Measurements from ENCODE around the gene CBR3.

CBR3 gene

DNA sequence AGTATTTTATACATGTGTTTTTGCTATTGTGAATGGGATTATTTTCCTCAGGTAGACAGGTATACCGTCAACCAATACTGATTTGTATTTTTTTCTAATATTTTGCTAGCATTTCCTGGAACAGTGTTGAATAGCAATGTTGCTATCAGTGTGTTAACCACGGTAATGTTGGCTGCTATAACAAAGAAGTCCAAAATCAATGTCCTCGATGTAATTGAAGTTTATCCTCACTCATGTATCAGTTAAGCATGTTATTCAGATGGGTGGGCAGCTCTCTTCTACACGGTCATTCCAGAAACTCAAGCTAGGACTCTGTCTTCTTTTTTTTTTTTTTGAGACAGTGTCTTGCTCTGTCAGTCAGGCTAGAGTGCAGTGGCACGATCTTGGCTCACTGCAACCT is 46.1 kb downstream of the CBR3 start:
- no peak overlapping the region for H3K4me3 ChIP-seq
- no peak overlapping the region for H3K9ac ChIP-seq (ENCODE audit: insufficient read length)
- no peaks in the 10 kb centered on the region for H3K9me3 ChIP-seq (ENCODE audit: low read depth, low read length)
- no peak for DNase-seq (ENCODE audit: low read depth, low spot score)
- no peak overlapping the region for H3K27ac ChIP-seq
- TF ChIP-seq EZH2 (IDR thresholded peaks at IDR 0.05): no peak
- no peak for TF ChIP-seq FOXP2 (optimal IDR thresholded peaks at IDR 0.05; ENCODE audit: control extremely low read depth, extremely low read length, insufficient read depth)
- no peak for TF ChIP-seq POLR2AphosphoS5 (IDR thresholded peaks at IDR 0.05; ENCODE audit: borderline replicate concordance, low read depth, low read length)
- H3K36me3 ChIP-seq (ENCODE audit: insufficient read depth, low read length): no peaks in the 10 kb centered on the region

DNA sequence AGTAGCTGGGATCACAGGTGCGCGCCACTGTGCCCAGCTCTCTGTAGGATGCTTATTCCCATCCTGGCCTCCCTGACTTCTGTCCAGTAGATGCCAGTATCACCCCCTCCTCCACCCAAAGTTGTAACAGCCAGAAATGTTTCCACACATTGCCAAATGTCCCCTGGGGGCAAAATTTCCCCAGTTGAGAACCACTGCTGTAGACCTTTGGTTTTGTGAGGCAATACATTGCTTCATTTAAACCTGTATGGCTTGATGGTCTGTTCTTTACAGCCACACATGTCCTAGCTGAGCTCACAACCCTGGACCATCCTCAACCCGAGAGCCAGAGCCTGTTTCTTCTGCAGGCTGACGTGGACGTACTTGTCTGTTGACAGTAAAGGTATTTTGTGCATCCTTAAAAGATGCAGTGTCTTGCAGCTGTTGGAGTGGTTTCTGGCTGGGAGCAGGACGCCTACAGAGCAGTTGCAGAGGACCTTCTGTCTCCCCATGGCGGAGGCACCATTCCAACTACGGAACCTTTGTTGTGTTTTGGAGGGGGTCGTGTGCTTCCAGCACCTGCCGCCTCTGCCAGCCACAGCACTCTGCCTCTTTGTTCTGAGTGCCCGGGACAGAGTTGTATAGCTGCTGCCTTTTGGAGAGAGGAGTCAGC is 48.4 kb downstream of the CBR3 start:
- TF ChIP-seq EZH2 (IDR thresholded peaks at IDR 0.05): no peak
- TF ChIP-seq FOXP2 (optimal IDR thresholded peaks at IDR 0.05; ENCODE audit: control extremely low read depth, extremely low read length, insufficient read depth): no peak
- no peak for TF ChIP-seq POLR2AphosphoS5 (IDR thresholded peaks at IDR 0.05; ENCODE audit: borderline replicate concordance, low read depth, low read length)
- no peaks in the 10 kb centered on the region for H3K9me3 ChIP-seq (ENCODE audit: low read depth, low read length)
- no peak overlapping the region for H3K27ac ChIP-seq
- no peak overlapping the region for H3K4me3 ChIP-seq
- DNase-seq (ENCODE audit: low read depth, low spot score): no peak
- no peak overlapping the region for H3K9ac ChIP-seq (ENCODE audit: insufficient read length)
- H3K36me3 ChIP-seq (ENCODE audit: insufficient read depth, low read length): no peaks in the 10 kb centered on the region

DNA sequence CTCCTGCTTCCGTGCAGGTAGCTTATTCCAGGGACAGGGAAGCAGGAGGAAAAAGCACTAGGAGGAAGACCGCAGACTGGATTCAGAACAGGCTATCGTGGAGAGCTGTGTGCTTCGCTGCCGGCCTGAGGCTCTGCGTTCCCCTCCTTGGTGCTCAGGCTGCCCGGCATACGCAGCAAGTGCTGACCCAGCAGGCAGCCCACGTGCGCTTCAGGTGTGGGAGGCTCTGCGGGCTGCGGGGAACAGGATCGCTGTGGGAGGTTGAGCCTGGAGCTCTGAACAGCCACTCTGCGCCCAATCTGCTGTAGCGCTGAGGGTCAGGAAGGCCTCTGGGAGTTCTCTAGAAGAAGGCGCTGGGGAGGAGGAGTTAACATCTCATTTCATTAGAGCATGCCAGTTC is 49.7 kb downstream of the CBR3 start:
- Histone ChIP-seq H3K9me3 (ENCODE audit: low read depth, low read length) (no peaks in the 10 kb centered on the region), H3K9ac (ENCODE audit: insufficient read length) (no peak overlapping the region), H3K4me3 (no peak overlapping the region), H3K27ac (no peak overlapping the region), H3K36me3 (ENCODE audit: insufficient read depth, low read length) (no peaks in the 10 kb centered on the region)
- DNase-seq (ENCODE audit: low read depth, low spot score): no peak
- no peak for TF ChIP-seq POLR2AphosphoS5 (IDR thresholded peaks at IDR 0.05; ENCODE audit: borderline replicate concordance, low read depth, low read length)
- TF ChIP-seq FOXP2 (optimal IDR thresholded peaks at IDR 0.05; ENCODE audit: control extremely low read depth, extremely low read length, insufficient read depth): no peak
- no peak for TF ChIP-seq EZH2 (IDR thresholded peaks at IDR 0.05)

- DNase-seq (ENCODE audit: low read depth, low spot score): no peak
- Histone ChIP-seq H3K9ac (ENCODE audit: insufficient read length) (no peak overlapping the region), H3K4me3 (no peak overlapping the region), H3K36me3 (ENCODE audit: insufficient read depth, low read length) (no peaks in the 10 kb centered on the region), H3K9me3 (ENCODE audit: low read depth, low read length) (no peaks in the 10 kb centered on the region), H3K27ac (no peak overlapping the region)
- no peak for TF ChIP-seq FOXP2 (optimal IDR thresholded peaks at IDR 0.05; ENCODE audit: control extremely low read depth, extremely low read length, insufficient read depth)
Measured at GRCh38 chr21:36185523-36185922, 50.6 kb downstream of the CBR3 start.

- Histone ChIP-seq H3K27ac (no peak overlapping the region), H3K9me3 (ENCODE audit: low read depth, low read length) (no peaks in the 10 kb centered on the region), H3K9ac (ENCODE audit: insufficient read length) (no peak overlapping the region), H3K36me3 (ENCODE audit: insufficient read depth, low read length) (no peaks in the 10 kb centered on the region), H3K4me3 (no peak overlapping the region)
- DNase-seq (ENCODE audit: low read depth, low spot score): no peak
- no peak for TF ChIP-seq FOXP2 (optimal IDR thresholded peaks at IDR 0.05; ENCODE audit: control extremely low read depth, extremely low read length, insufficient read depth)
- no peak for TF ChIP-seq POLR2AphosphoS5 (IDR thresholded peaks at IDR 0.05; ENCODE audit: borderline replicate concordance, low read depth, low read length)
- TF ChIP-seq EZH2 (IDR thresholded peaks at IDR 0.05): no peak
Measured at GRCh38 chr21:36186081-36186480, 51.2 kb downstream of the CBR3 start.

DNA sequence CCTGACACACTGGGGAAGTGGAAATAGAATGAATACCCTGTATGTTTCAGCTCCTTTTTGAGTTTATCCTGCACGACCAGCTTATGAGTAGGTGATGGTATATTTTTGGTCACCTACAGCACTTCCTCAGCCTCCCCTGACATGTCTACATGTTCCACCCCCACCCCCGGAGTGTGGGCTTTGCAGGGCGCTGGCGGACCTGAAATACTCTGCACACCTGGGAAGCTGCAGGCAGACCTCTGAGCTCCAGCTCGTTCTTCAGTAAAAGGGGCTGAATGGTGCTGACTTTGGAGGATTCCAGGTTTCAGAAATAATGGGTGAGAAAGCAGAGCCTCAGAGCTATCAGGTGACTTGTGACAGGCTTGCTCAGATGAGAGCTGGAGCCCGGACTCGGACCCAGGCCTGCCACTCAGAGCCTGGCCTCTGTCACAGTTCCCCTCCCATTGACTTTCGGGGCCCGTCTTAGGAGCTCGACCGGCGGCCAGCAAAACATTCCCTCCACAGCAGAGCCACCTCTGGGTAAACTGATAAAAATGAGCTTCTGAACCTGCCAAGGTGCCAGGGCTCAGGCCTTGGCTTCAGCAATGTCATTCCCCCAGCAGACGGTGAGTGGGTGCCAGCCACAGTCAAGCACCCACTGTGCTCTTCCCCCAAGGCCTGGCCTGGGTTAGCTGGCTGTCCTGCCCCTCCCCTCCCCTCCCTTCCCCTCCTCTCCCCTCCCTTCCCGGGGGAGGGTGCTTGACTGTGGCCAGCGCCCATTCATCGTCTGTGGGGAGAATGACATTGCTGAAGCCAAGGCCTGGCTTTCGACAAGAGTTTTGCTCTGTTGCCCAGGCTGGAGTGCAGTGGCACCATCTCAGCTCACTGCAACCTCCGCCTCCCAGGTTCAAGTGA is 51.9 kb downstream of the CBR3 start:
- Histone ChIP-seq H3K36me3 (ENCODE audit: insufficient read depth, low read length) (no peaks in the 10 kb centered on the region), H3K9me3 (ENCODE audit: low read depth, low read length) (no peaks in the 10 kb centered on the region), H3K27ac (no peak overlapping the region), H3K9ac (ENCODE audit: insufficient read length) (no peak overlapping the region), H3K4me3 (no peak overlapping the region)
- no peak for DNase-seq (ENCODE audit: low read depth, low spot score)
- TF ChIP-seq EZH2 (IDR thresholded peaks at IDR 0.05) (no peak), FOXP2 (optimal IDR thresholded peaks at IDR 0.05; ENCODE audit: control extremely low read depth, extremely low read length, insufficient read depth) (no peak), POLR2AphosphoS5 (IDR thresholded peaks at IDR 0.05; ENCODE audit: borderline replicate concordance, low read depth, low read length) (no peak)

- no peaks in the 10 kb centered on the region for H3K9me3 ChIP-seq (ENCODE audit: low read depth, low read length)
- no peak for TF ChIP-seq FOXP2 (optimal IDR thresholded peaks at IDR 0.05; ENCODE audit: control extremely low read depth, extremely low read length, insufficient read depth)
- no peak for TF ChIP-seq POLR2AphosphoS5 (IDR thresholded peaks at IDR 0.05; ENCODE audit: borderline replicate concordance, low read depth, low read length)
- TF ChIP-seq EZH2 (IDR thresholded peaks at IDR 0.05): no peak
- no peak for DNase-seq (ENCODE audit: low read depth, low spot score)
- no peak overlapping the region for H3K9ac ChIP-seq (ENCODE audit: insufficient read length)
- no peaks in the 10 kb centered on the region for H3K36me3 ChIP-seq (ENCODE audit: insufficient read depth, low read length)
- H3K27ac ChIP-seq: no peak overlapping the region
- no peak overlapping the region for H3K4me3 ChIP-seq
Measured at GRCh38 chr21:36188081-36188681, 53.3 kb downstream of the CBR3 start.

GRCh38 chr21:36188937-36189336 is 54.1 kb downstream of the CBR3 start:
- no peak overlapping the region for H3K27ac ChIP-seq
- DNase-seq (ENCODE audit: low read depth, low spot score): no peak
- H3K9me3 ChIP-seq (ENCODE audit: low read depth, low read length): no peaks in the 10 kb centered on the region
- TF ChIP-seq FOXP2 (optimal IDR thresholded peaks at IDR 0.05; ENCODE audit: control extremely low read depth, extremely low read length, insufficient read depth): no peak
- TF ChIP-seq EZH2 (IDR thresholded peaks at IDR 0.05): no peak
- TF ChIP-seq POLR2AphosphoS5 (IDR thresholded peaks at IDR 0.05; ENCODE audit: borderline replicate concordance, low read depth, low read length): no peak
- peak overlapping the region; percentile 15 for H3K9ac ChIP-seq (ENCODE audit: insufficient read length)
- no peak overlapping the region for H3K4me3 ChIP-seq
- no peaks in the 10 kb centered on the region for H3K36me3 ChIP-seq (ENCODE audit: insufficient read depth, low read length)
